HK-2 (cell line): ENCODE measurements around the gene DIP2C.
"Not testable (repeated sequence)": the region's sequence is repeated elsewhere in the genome, so short reads cannot be mapped to it uniquely, and the experiment has no call there.

Experiments used
- DNase-seq: peaks from one replicate; pipeline ENCODE4 v3.0.0-alpha.2; 2018; ENCODE audit not compliant: unreplicated experiment

Gene DIP2C

DNA sequence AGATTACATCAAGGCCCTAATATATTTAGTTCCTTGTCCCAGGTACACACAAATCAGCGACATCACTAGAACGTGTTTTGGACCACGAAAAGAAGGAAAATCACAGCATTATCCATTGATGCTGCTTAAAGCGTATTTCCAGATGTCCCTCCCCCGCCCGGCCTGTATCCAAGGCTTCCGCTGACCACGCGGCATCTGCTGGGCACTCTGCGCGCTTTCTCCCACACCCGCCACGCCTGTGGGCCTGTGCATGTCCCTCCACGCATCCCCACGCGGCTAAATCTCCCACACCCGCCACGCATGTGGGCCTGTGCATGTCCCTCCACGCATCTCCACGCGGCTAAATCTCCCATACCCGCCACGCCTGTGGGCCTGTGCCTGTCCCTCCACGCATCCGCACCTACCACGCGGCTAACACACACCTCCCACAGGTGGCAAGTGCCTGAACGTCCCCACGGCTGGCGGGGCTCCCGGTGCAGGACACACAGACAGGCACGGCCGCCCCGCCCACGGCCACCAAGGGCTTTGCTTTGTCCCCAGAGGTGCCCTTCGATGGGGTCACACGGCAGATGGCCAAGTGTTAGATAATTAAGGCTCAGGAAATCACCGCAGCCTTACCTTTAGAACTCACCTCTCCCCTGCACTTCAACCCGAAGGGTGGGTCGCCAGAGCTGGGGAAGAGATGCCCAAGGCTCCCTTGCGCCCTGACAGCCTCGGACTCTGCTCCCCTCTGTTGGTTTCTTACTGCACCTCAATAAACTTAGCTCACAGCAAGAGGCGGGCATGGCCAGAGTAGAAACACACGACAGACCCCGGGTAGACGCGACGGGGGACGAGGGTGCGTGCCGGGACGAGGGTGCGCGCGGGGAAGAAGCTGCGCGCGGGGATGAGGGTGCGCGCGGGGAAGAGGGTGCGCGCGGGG lies 49.5 kb downstream of the DIP2C start:
- no peak for DNase-seq

- no peak for DNase-seq
These were observed 50.3 kb downstream of the DIP2C start for GRCh38 chr10:639001-639750.

DNA sequence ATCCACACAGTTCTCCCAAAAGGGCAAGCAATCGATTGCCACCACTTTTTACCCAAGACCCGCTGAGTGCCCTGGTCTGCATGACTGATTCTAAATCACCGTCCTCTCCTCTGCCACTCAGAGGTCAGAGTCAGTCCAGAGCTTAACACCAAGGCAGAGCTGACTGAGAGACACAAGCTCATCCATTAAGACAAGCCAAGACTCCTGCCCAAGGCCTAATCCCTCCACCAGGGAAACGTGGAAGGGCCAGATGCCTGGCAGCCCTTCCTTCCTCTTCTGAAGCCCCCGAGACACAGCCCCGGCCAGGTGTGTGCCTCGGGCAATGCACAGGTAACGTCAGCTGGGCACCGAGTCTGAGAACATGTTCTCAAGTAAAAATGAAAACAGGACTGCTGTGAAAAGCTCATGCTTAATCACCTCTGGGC lies 51.7 kb downstream of the DIP2C start:
- DNase-seq: no peak

GRCh38 chr10:637221-637620 lies 52.2 kb downstream of the DIP2C start:
- no peak for DNase-seq

DNA sequence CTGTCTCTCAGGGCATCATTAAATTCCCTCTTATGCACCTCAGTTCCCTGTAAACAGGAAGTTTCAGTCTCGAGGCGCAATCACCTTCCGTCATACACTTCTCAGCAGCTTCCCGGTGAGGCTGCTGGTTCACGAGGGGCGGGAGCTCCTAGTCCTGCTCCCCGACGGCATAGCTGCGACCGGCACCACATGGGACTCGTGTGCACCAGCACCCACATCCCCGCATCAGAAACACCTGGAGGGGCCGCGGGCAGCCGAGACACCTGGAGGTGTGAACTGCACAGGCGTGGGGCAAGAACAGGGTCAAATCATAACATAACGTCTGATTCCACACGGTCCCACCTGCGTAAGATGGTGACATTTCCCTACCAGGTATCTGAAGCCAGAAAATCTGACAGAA lies 52.7 kb downstream of the DIP2C start:
- DNase-seq: no peak

GRCh38 chr10:636016-636730 lies 53.3 kb downstream of the DIP2C start:
- no peak for DNase-seq

DNA sequence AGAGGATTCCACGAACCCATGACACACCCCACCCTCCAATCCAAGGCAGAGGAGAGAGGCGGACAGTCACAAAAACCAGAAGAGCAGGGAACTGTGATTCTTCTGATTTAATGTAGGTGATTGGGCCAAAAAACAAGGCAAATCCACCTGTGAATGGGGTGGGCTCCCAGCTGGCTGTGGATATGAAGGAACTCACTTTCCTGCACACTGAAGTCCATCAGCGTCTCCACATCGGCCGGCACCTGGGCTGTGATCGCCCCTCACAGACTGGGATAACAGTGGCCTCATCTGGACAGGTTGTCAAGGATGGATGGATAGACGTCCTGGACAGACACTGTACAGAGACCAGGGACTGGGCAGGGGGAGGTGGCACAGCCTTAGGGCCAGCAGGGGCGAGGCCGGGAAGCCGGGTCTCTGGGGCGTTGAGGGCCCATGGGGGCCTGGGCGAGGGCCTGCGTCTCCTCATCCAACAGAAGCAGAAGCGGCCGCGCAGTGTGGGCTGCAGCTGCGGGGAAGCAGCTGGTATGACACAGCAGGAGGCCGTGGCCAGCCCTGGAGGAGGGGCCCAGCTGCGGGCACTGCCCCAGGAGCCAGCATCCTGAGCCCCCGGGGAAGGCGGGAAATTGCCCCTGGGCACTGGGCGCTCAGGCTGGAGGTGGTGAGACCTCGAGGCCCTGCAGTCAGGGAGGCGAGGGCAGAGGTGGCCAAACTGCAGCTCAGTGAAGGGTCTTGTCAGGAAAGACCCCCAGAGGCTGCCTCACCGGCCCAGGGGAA lies 54.2 kb downstream of the DIP2C start:
- DNase-seq: no peak

GRCh38 chr10:634256-634655 lies 55.2 kb downstream of the DIP2C start:
- DNase-seq: no peak

DNA sequence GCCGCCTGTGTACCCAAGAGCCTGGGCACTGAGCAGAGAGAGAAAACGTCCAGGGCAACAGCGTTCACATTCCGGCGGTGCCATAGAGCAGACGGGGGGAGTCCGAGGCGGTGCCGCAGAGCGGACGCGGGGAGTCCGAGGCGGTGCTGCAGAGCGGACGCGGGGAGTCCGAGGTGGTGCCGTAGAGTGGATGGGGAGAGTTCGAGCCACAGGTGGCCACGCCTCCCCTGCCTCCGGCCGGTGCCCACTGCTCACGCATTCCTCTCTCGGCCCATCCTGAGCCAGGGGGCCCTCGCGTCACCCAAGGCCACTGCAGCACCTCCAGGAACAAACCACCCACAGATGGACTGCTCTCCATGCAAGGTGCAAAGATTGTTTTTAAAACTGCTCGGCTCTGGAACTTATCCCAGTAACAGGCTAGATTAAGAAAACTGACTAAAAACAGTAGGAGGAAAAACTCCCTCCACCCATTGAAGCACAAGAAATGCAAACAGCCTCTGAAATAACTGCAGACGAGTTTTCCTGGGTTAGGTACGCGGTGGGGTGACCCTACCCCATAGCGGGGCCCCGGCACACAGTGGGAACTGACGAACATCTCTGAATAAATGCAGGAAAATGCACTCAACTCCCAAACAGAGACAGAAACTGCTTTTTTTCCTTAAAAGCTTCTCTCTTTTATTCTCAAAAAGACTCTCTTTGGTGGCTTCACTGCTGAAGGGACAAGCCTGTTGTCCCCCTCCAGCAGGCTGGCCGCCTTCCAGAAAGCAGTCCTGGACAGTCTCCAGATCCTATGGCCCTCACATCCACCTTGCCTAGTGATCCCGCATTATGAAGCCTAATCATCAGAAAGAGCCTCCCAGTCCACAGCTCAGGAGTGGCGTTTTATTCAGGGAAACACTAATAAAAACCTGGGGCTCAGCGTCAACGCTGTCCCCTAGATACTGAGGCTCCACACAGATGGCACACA lies 55.9 kb downstream of the DIP2C start:
- no peak for DNase-seq

DNA sequence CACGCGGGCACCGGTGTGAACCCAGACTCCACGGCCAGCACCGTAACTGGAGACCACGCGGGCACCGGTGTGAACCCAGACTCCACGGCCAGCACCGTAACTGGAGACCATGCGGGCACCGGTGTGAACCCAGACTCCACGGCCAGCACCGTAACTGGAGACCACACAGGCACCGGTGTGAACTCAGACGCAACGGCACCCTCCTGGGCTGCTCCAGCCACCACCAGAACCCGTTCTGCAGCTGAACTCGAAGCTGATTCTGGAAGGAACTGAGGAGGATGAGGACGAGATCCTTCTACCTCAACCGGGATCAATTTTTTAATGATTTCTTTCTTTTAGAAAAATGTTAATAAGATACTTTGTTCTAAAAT lies 56.7 kb downstream of the DIP2C start:
- not testable (repeated sequence) for DNase-seq

DNA sequence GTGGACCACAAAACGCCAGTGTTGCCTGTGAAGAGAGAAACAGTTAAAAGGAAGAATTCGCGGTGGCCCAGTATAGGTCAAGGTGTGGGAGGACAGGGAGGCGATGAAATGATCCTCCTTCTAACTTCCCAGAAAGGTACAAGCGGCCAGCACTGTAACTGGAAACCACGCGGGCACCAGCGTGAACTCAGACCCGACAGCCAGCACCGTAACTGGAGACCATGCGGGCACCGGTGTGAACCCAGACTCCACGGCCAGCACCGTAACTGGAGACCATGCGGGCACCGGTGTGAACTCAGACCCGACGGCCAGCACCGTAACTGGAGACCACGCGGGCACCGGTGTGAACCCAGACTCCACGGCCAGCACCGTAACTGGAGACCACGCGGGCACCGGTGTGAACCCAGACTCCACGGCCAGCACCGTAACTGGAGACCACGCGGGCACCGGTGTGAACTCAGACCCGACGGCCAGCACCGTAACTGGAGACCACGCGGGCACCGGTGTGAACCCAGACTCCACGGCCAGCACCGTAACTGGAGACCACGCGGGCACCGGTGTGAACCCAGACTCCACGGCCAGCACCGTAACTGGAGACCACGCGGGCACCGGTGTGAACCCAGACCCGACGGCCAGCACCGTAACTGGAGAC lies 57.2 kb downstream of the DIP2C start:
- not testable (repeated sequence) for DNase-seq

- DNase-seq: no peak
These were observed 58.2 kb downstream of the DIP2C start for GRCh38 chr10:631266-631665.

DNA sequence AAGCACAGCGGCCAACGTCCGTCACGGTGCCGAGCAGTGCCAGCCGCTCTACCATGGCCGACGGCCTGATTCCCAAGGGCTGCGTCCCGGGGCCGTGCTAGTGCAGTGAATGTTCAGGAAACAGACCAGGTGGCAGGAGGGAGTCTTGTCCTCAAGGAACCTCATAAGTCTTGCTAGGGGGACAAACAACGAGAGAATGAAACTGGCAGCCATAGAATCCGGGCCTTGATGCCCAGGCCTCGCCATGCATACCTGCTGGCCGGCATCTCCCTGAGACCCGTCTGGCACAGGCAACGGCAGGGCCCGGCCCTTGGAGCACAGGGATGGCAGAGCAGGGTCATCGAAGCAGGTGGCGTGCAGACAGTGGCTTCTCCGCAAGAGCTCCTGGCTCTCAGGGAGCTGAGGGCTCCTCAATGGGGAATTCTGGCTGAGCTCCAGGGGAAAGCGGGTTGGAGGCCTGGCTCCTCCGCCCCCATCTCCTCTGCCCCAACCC lies 58.8 kb downstream of the DIP2C start:
- no peak for DNase-seq

DNA sequence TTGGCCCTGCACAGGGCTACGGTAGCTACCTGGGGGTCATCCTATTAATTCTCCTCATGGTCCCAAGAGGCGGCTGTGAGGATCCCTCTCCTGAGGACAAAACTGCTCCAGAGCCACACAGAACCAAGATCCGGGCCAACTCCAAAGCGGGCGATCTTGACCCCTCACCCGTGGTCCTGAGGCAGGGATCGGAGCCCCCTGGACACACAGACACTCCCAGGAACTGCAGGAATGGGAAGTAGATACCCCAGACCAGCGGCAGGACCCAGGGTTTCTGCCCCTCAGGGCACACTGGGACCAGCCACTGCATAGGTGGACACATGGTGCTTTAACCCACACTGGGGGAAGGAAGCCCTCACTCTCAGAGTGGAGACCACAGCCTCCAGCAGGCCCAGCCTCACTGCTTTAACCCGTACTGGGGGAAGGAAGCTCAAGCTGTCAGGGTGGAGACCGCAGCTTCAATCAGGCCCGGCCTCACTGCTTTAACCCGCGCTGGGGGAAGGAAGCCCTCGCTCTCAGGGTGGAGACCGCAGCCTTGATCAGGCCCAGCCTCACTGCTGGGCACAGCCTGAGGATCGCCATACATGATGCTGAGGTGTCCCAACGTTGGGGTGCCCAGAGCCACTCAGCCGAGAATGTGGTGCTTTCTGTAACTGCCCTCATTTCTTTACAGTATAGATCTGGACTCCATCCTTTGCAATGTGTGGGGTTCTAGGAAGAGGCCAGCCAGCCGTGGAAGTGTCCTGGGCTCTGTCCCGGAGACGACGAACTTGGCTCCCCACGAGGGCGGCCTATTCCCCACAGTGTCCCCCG lies 60.1 kb downstream of the DIP2C start:
- no peak for DNase-seq

GRCh38 chr10:628386-629045 lies 61.0 kb downstream of the DIP2C start:
- no peak for DNase-seq

DNA sequence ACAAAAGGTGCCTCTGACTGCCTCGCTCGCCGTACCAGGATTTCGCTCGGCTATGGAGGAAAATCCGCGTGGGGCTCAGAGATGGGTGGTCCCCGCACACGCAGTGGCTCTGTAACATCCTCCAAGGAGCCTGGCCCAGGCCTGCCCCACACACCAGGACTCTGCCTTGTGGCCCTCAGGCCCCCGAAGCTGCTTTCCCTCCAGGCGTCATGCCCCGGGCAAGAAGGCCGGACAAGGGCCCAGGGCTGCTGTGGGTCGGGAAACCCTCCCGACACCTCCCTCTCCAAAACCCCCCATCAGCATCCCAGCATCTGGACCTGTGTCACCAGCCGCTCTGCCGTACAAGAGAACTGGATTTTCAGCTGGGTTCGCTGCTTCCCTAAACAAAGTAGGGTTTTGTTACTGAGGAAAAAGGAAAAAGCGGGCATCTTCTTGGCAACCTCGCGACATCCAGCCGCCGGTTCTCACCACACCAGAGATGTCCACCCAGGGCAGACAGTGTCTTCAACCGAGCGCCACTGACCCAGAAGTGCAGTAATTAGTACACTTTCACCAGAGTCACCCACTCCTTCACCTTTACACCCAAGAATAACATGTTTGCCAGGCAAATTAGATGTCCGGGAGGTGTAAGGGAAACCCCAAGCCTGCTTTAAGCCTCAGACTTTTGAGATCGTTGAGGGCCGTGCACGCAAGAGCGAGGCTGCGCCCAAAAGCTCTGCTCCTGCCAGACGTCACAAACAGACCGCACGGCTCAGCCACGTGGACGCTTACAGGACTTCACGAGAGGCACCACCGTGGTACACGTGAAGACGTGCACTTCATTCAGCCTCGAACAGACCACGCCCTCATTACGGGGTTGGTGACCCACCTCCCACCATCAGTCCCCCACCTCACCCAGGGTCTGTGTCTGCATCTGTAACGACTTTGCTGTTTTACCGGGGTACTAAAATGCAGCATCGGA lies 62.2 kb downstream of the DIP2C start:
- DNase-seq: no peak
